Measurements from ENCODE around the gene L3MBTL4. TPM values are rescaled to one million over a fixed set of nuclear protein-coding genes. Genes with fewer than 3 reads are reported as not detected.
A peak's percentile ranks its signal among the peaks of the same experiment; 100 is the strongest.

Gene L3MBTL4
- total RNA-seq, 2 donors from 2014 or later: 4.9 to 6.5 TPM

DNA sequence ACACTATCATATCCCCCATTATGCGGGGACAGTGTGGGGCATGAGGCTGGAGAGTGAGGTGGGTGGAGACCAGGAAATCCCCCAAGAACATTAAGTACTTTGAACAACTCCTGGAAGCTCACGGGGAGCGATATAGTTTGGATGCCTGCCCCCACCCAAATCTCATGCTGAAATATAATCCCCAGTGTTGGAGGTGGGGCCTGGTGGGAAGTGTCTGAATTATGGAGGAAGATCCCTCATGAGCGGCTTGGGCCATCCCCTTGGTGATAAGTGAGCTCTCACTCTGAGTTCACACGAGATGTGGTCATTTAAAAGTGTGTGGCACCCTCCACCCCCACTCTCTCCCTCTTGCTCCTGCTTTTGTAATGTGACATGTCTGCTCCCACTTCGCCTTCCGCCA lies 422.3 kb downstream of the L3MBTL4 start:
- no peak for ATAC-seq
- no peak for DNase-seq
- intact Hi-C loops (cut with DNase I, micrococcal nuclease): no loop called here

DNA sequence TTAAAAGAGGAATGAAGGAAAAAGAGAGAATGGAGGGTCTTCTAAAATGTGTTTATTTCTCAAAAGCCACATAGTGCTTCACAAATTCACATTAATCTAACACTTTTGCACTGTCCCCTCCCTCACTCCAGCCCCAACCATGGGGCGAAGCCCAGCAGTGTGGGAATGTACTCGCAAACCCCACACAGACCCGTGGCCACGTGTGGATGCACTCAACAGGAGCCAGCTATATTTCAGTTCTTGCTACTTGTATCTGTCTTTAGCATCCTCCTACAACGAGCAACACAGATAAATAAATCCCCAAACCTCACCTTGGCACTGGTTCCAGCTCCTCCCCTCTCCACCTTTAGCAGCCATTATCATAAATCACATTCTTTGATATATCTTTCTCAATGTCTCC lies 427.5 kb downstream of the L3MBTL4 start:
- no peak for DNase-seq
- ATAC-seq: no peak
- intact Hi-C loops (cut with DNase I, micrococcal nuclease): no loop called here

DNA sequence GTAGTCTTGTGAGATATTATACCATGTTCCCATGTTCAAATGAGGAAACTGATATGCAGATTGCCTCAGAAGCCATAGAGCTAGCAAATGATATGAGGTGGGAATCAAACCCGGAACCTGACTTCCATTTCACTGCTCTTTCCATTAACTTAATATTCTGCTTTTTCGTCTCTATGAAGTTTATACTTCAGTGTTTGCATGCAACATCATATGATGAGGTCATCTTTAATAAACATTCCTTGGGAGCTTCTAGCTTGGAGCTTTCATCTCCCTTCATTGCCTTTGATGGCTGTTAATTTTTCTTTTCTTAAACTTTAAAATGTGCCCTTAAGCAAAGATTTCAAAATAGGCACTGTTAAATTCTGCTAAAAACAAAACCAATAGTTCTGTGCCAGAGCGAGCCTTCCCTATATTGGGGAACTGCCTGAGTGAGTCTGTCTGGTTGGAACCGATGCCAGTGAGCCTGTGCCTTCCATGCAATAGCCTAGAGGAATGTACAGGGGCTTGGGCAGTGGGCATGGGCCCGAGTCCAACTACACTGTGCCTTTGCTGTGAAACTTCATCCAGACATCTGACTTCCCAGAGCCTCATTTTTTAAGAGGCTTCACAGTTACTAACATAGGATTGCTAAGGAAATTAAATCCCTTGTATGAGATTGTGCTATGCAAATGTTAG lies 428.3 kb downstream of the L3MBTL4 start:
- ATAC-seq (no peak), DNase-seq (no peak)
- intact Hi-C loops (cut with DNase I, micrococcal nuclease): no loop called here

DNA sequence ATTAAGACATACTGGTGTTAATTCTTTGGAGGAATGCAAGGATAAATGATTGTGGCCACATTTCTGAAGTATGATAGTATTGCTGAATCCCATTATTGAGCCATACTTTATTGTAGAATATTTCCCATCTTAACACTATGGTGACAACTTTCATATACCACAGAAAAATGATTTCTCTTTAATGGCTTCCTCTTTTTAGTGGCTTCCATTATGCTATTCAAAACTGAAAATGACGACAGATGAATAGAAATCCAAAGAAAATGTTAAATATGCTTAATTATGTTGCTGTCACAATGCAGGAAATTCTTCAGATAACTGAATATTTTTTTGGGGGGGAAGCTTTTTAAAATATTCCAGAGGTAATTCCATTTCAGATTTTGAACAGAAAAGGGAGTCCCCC lies 430.5 kb downstream of the L3MBTL4 start:
- intact Hi-C loops (cut with DNase I, micrococcal nuclease): no loop called here

GRCh38 chr18:5983488-5983887 lies 431.2 kb downstream of the L3MBTL4 start:
- no peak for DNase-seq
- intact Hi-C loops (cut with DNase I, micrococcal nuclease): no loop called here
- ATAC-seq: no peak

More for the DNA sequence above, 430.5 kb downstream of the L3MBTL4 start:
- ATAC-seq: no peak
- no peak for DNase-seq

DNA sequence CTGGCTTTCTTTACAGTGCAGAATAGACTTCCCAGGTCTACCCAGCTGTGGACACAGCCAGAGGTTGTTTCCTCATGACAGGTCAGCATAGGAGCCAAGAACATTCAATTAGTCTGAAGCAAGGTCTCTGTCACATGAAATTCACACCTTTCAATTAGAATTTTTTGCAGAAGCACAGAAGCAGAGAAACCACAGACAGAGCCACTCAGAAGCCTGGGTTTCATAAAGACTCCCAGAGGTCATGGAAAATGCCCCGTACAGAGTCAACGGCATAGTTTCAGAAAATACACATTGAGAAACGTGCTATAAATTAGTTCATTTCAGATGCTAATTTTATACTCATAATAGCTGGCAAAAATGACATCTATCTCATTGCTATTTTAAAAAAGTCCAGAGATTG lies 432.4 kb downstream of the L3MBTL4 start:
- DNase-seq (no peak), ATAC-seq (no peak)
- intact Hi-C loops (cut with DNase I, micrococcal nuclease): no loop called here

DNA sequence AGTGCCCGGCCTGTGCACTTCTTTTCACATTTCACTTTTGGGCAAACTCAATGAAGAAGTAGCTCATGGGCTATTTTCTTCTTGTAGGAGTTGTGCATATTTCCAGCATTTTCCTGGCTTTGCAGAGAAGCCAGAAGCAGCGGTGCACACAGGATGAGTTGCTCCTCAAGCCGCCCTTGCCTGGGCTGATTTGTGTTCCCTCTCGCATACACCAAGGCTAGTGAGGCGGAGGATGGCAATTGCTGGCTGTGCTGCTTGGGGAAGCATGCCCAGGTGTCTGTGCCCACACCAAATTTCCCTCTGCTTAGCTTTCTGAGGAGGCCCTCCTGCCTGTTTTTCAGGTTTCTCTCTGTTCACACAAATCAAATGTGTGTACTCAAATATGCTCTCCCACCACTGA lies 434.0 kb downstream of the L3MBTL4 start:
- intact Hi-C loops (cut with DNase I, micrococcal nuclease): no loop called here
- no peak for DNase-seq
- no peak for ATAC-seq

- DNase-seq (no peak), ATAC-seq (no peak)
- intact Hi-C loops (cut with DNase I, micrococcal nuclease): no loop called here
These were observed 434.7 kb downstream of the L3MBTL4 start for GRCh38 chr18:5979971-5980457.

- DNase-seq: no peak
- no peak for ATAC-seq
- intact Hi-C loops (cut with DNase I, micrococcal nuclease): no loop called here
These were observed 435.4 kb downstream of the L3MBTL4 start for GRCh38 chr18:5979176-5979888.

DNA sequence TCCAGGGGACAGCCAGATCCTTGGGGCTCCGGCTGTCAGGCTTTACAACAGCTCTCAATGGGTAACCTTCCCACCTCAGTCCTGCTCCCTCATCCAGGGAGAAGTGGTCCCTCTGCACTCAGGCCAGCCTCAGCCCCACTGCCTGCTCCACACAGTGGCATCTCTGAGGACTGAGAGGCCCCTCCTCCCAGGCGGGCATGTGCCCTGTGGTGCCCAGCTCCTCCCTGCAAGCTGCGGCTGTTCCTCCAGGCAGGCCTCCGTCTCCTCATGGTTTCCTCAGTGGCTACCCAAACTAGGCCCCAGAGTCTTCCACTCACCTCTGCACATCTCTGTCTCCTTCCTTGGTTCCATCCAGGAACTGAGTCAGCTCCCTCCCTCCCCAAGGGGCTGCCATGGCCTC lies 437.7 kb downstream of the L3MBTL4 start:
- no peak for DNase-seq
- intact Hi-C loops (cut with DNase I, micrococcal nuclease): no loop called here
- ATAC-seq: no peak

DNA sequence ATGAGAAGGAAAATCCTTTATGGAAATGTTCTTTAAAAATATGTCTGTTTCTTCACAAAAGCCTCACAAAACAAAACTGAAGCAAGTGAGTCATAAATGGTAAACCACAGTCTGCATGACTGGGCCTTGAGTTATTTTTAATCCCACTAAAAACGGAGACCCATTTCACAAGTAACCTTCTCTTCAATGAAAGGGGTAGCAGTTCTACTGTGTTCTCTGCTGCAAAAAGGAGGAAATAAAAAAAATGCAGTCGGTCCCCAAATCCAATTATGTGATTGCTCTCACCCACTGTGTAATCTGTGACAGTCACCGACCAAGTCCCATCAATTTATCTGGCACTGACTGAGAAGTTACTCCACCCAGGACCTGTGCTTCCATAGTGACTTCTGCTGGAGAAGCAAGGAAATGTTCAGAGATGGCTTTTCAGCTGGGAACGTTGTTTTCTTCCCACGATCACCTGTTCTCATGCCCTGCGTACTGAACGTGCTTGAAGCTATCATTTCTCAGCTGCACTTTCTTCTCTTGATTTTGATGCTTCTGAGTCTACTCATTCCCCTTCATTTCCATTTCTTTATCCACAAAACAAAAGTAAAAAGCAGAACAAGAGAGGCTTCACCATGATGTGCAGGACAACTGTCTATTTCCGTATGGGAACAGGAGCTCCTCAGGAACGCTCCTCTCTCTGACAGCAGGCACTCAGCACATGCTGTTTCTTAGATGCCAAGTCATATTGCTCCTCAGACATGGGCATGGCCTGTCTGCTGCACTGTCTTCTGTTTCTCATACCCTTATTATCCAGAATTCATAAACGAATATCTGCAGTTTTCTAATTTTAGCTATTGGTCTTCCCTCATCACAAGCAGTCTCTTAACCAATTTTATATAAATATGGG lies 439.4 kb downstream of the L3MBTL4 start:
- ATAC-seq (no peak), DNase-seq (no peak)
- intact Hi-C loops (cut with DNase I, micrococcal nuclease): no loop called here

DNA sequence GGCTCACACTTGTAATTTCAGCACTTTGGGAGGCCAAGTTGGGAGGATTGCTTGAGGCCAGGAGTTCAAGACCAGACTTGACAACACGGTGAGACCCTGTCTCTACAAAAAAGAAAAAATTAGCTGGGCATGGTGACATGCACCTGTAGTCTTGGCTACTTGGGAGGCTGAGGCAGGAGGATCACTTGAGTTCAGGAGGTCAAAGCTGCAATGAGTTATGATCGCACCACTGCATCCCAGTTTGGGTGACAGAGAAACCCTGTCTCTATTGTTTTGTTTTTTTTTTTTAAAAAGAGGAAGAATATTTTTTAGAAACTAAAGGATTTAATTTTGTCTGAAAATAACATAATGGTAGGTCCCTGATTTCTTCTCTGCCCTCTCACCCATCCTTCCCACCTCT lies 440.0 kb downstream of the L3MBTL4 start:
- ATAC-seq: no peak
- no peak for DNase-seq
- intact Hi-C loops (cut with DNase I, micrococcal nuclease): no loop called here

- intact Hi-C loops (cut with DNase I, micrococcal nuclease): no loop called here
- no peak for ATAC-seq
These were observed 441.6 kb downstream of the L3MBTL4 start for GRCh38 chr18:5973099-5973498.

DNA sequence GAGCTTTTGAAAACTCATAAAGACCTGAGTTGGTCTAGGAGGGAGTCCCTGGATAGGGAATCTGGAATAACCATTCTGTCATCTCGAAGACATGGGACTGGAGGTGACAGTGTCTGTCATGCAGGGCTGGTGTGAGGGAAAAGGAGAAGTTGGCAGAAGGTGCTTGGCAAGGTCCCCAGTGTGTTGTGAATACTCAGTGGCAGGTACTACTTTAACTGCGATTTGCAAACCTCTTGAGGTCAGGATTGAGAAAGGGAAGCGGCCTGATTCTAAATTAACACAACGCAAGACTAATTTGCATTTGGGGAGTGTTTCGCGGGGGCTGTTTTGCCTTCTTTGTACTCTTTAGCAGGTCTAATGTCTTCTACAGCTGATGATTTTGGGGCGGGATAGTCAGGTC lies 442.4 kb downstream of the L3MBTL4 start:
- ATAC-seq (no peak), DNase-seq (no peak)
- intact Hi-C loops (cut with DNase I, micrococcal nuclease): no loop called here

More at GRCh38 chr18:5973099-5973498, 441.6 kb downstream of the L3MBTL4 start:
- DNase-seq: no peak

GRCh38 chr18:5969989-5970403 lies 444.7 kb downstream of the L3MBTL4 start:
- intact Hi-C loops (cut with DNase I, micrococcal nuclease): no loop called here
- ATAC-seq (peak; percentile 67), DNase-seq (no peak)

- DNase-seq (no peak), ATAC-seq (no peak)
- intact Hi-C loops (cut with DNase I, micrococcal nuclease): no loop called here
These were observed 445.2 kb downstream of the L3MBTL4 start for GRCh38 chr18:5969355-5969988.

GRCh38 chr18:5967666-5968065 lies 447.0 kb downstream of the L3MBTL4 start:
- ATAC-seq (no peak), DNase-seq (no peak)
- intact Hi-C loops (cut with DNase I, micrococcal nuclease): no loop called here

GRCh38 chr18:5967007-5967406 lies 447.7 kb downstream of the L3MBTL4 start:
- ATAC-seq (peak; percentile 2), DNase-seq (no peak)
- intact Hi-C loops (cut with DNase I, micrococcal nuclease): no loop called here

DNA sequence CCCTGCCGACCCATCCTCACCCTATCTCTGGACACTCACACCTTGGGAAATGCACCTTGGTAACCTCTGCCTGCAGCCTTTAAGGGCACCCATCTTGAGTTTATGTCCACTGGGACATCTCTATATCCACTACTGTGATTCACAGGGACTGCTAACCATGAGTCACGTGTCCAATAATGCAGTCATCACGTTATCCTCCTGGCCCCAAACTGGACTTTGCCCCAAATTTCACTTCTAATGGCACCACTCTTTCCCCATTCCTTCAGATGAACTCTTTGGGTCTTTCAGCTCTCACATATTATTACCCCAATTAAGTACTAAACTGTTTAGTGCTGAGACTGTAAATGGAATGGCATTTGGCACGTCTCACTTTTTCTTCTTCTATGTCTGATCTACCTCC lies 448.2 kb downstream of the L3MBTL4 start:
- DNase-seq (no peak), ATAC-seq (peak; percentile 88)
- intact Hi-C loops (cut with DNase I, micrococcal nuclease): no loop called here

Data from left colon (tissue), 2 donors.